ENCODE results near the gene RWDD1.
"Not testable (repeated sequence)": the region's sequence is repeated elsewhere in the genome, so short reads cannot be mapped to it uniquely, and the experiment has no call there.

The RWDD1 gene

DNA sequence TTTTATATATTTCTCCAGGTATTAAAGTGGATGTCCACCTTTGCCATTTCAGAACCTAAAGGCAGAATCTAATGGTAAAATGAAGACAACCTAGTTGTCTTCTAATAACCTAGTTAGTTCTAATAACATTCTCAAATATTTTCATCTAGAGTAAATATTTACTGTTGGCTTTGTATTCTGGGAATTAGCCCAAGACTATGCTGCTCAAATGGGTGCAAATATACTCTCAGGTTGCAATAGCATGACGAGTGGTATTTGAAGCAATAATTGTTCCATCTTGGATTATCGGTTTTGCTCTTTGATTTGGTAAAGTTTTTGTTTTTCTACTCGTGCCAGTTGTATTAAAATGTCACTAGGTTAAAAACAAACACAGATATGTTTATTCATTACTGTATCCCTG is 23.9 kb downstream of the RWDD1 start:
- TF ChIP-seq, protein P1, sequence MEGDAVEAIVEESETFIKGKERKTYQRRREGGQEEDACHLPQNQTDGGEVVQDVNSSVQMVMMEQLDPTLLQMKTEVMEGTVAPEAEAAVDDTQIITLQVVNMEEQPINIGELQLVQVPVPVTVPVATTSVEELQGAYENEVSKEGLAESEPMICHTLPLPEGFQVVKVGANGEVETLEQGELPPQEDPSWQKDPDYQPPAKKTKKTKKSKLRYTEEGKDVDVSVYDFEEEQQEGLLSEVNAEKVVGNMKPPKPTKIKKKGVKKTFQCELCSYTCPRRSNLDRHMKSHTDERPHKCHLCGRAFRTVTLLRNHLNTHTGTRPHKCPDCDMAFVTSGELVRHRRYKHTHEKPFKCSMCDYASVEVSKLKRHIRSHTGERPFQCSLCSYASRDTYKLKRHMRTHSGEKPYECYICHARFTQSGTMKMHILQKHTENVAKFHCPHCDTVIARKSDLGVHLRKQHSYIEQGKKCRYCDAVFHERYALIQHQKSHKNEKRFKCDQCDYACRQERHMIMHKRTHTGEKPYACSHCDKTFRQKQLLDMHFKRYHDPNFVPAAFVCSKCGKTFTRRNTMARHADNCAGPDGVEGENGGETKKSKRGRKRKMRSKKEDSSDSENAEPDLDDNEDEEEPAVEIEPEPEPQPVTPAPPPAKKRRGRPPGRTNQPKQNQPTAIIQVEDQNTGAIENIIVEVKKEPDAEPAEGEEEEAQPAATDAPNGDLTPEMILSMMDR (IDR thresholded peaks at IDR 0.05; ENCODE audit: low read depth, low read length, poor library complexity, severe bottlenecking), result no peak
- TF ChIP-seq EZH2phosphoT487 (IDR thresholded peaks at IDR 0.05; ENCODE audit: borderline replicate concordance, low read length), result no peak

DNA sequence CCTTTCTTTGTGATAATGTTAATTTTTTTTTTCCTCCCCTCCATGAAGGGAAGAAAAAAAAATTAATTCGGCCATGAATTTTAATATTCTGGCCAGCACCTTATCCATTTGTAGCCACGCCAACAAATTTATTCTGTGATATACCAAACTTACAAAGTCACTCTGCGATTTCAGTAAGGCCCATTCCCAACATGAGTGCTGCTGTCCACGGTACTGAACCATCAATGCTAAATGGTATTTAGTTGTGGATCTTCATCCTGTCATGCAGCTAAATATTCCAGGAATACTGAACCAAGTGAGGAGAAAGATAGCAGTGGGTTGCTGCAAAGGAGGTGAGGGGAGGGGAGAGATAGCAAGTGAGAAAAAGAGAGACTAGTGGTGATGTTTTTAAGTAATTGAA is 25.5 kb downstream of the RWDD1 start:
- Histone ChIP-seq H3K36me3 (ENCODE audit: control insufficient read depth, low read length) (peaks cover 21% of the 10 kb centered on the region), H3K9me3 (ENCODE audit: control insufficient read depth, insufficient read depth, low read length) (no peaks in the 10 kb centered on the region), H3K9me2 (replicated peaks; ENCODE audit: control insufficient read depth, low read length) (no peaks in the 10 kb centered on the region), H3K27me3 (ENCODE audit: control insufficient read depth, low read length) (no peaks in the 10 kb centered on the region), H3K79me2 (ENCODE audit: control insufficient read depth, low read length) (no peaks in the 10 kb centered on the region), H3K27ac (ENCODE audit: low read depth, low read length) (no peak overlapping the region), H3K4me2 (ENCODE audit: low read length) (no peak overlapping the region), H4K20me1 (ENCODE audit: control insufficient read depth, insufficient read depth, low read depth, low read length) (no peaks in the 10 kb centered on the region), H3F3A (ENCODE audit: control insufficient read depth, insufficient read depth) (no peaks in the 10 kb centered on the region), H3K4me3 (ENCODE audit: low read length) (no peak overlapping the region), H3K4me1 (ENCODE audit: control insufficient read depth, low read length) (no peaks in the 10 kb centered on the region)
- no peak for TF ChIP-seq EZH2phosphoT487 (IDR thresholded peaks at IDR 0.05; ENCODE audit: borderline replicate concordance, low read length)
- TF ChIP-seq, protein P1 (IDR thresholded peaks at IDR 0.05; ENCODE audit: low read depth, low read length, poor library complexity, severe bottlenecking), result no peak

More for the DNA sequence above, 23.9 kb downstream of the RWDD1 start:
- Histone ChIP-seq H3K27ac (ENCODE audit: low read depth, low read length) (no peak overlapping the region), H3K27me3 (ENCODE audit: control insufficient read depth, low read length) (no peaks in the 10 kb centered on the region), H3K36me3 (ENCODE audit: control insufficient read depth, low read length) (peaks cover 37% of the 10 kb centered on the region), H3K4me2 (ENCODE audit: low read length) (no peak overlapping the region), H3F3A (ENCODE audit: control insufficient read depth, insufficient read depth) (no peaks in the 10 kb centered on the region; the same call in 1 of the 2 replicates), H3K9me3 (ENCODE audit: control insufficient read depth, insufficient read depth, low read length) (no peaks in the 10 kb centered on the region), H3K9me2 (replicated peaks; ENCODE audit: control insufficient read depth, low read length) (no peaks in the 10 kb centered on the region), H3K4me1 (ENCODE audit: control insufficient read depth, low read length) (no peaks in the 10 kb centered on the region), H3K79me2 (ENCODE audit: control insufficient read depth, low read length) (no peaks in the 10 kb centered on the region), H4K20me1 (ENCODE audit: control insufficient read depth, insufficient read depth, low read depth, low read length) (no peaks in the 10 kb centered on the region), H3K4me3 (ENCODE audit: low read length) (no peak overlapping the region)

DNA sequence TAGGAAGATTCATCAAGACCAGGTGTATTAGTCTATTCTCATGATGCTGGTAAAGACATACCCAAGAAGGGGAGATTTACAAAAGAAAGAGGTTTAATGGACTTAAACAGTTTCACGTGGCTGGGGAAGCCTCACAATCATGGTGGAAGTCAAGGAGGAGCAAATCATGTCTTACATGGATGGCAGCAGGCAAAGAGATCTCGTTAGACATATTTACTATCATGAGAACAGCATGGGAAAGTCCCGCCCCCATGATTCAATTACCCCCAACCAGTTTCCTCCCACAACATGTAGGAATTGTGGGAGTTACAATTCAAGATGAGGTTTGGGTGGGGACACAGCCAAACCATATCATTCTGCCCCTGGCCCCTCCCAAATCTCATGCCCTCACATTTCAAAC is 32.6 kb downstream of the RWDD1 start:
- not testable (repeated sequence) for H3K36me3 ChIP-seq (ENCODE audit: control insufficient read depth, low read length); H3K79me2 ChIP-seq (ENCODE audit: control insufficient read depth, low read length); H4K20me1 ChIP-seq (ENCODE audit: control insufficient read depth, insufficient read depth, low read depth, low read length); H3K27ac ChIP-seq (ENCODE audit: low read depth, low read length); H3K9me3 ChIP-seq (ENCODE audit: control insufficient read depth, insufficient read depth, low read length); H3K4me1 ChIP-seq (ENCODE audit: control insufficient read depth, low read length); H3F3A ChIP-seq (ENCODE audit: control insufficient read depth, insufficient read depth); H3K27me3 ChIP-seq (ENCODE audit: control insufficient read depth, low read length); H3K4me3 ChIP-seq (ENCODE audit: low read length); H3K4me2 ChIP-seq (ENCODE audit: low read length); H3K9me2 ChIP-seq (replicated peaks; ENCODE audit: control insufficient read depth, low read length)

DNA sequence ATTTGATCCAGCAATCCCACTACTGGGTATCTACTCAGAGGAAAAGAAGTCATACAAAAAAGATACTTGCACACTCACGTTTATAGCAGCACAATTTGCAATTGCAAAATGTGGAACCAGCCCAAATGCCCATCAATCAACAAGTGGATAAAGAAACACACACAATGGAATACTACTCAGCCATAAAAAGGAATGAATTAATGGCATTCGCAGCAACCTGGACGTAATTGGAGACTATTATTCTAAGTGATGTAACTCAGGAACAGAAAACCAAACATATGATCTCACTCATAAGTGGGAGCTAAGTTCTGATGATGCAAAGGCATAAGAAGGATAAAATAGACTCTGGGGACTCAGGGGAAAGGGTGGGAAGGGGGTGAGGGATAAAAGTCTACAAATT is 33.6 kb downstream of the RWDD1 start:
- not testable (repeated sequence) for H3K9me3 ChIP-seq (ENCODE audit: control insufficient read depth, insufficient read depth, low read length); H3K4me1 ChIP-seq (ENCODE audit: control insufficient read depth, low read length); H3K79me2 ChIP-seq (ENCODE audit: control insufficient read depth, low read length); H3K4me2 ChIP-seq (ENCODE audit: low read length); H3F3A ChIP-seq (ENCODE audit: control insufficient read depth, insufficient read depth); H4K20me1 ChIP-seq (ENCODE audit: control insufficient read depth, insufficient read depth, low read depth, low read length); H3K36me3 ChIP-seq (ENCODE audit: control insufficient read depth, low read length); H3K27ac ChIP-seq (ENCODE audit: low read depth, low read length); H3K4me3 ChIP-seq (ENCODE audit: low read length); H3K9me2 ChIP-seq (replicated peaks; ENCODE audit: control insufficient read depth, low read length); H3K27me3 ChIP-seq (ENCODE audit: control insufficient read depth, low read length)
